PFSK-1 (cell line): ENCODE data around the gene SLC39A11.

Experiments used
- FOXP2 ChIP-seq: optimal IDR thresholded peaks from 2 replicates; pipeline ENCODE3; 2011; ENCODE audit warnings: borderline replicate concordance, control low read depth, inconsistent platforms; ENCODE audit not compliant: insufficient read depth; ENCODE audit errors: extremely low read length, extremely low read depth
- POLR2AphosphoS5 ChIP-seq: IDR thresholded peaks from 2 replicates; pipeline ENCODE4 v1.6.1; 2012; ENCODE audit warnings: low read depth, mild to moderate bottlenecking, control low read depth, low read length, moderate library complexity
- REST ChIP-seq, 2 experiments: IDR thresholded peaks; 2 replicates each; pipeline versions ENCODE4 v1.6.1 to v1.8.0; 2011 to 2012; ENCODE audit warnings: low read depth in 2 of 2, low read length in 2 of 2, control low read depth in 1 of 2, inconsistent platforms in 1 of 2, mild to moderate bottlenecking in 1 of 2, moderate library complexity in 1 of 2; ENCODE audit not compliant: insufficient read depth in 1 of 2
- SIN3A ChIP-seq: IDR thresholded peaks from 2 replicates; pipeline ENCODE4 v1.6.1; 2012; ENCODE audit warnings: mild to moderate bottlenecking, low read length, moderate library complexity, borderline replicate concordance; ENCODE audit not compliant: insufficient read depth
- TAF1 ChIP-seq: IDR thresholded peaks from 2 replicates; pipeline ENCODE4 v1.6.1; 2012; ENCODE audit warnings: low read length, control low read depth, borderline replicate concordance; ENCODE audit not compliant: insufficient read depth

The SLC39A11 gene

GRCh38 chr17:72693956-72694355 lies 398.5 kb downstream of the SLC39A11 start:
- TF ChIP-seq TAF1: no peak
- TF ChIP-seq FOXP2: no peak
- no peak for TF ChIP-seq SIN3A
- no peak for TF ChIP-seq REST (IDR thresholded peaks at IDR 0.05; ENCODE audit: insufficient read depth in 1 of 2, low read depth in 2 of 2, low read length in 2 of 2)
- TF ChIP-seq POLR2AphosphoS5: no peak

- no peak for TF ChIP-seq REST (IDR thresholded peaks at IDR 0.05; ENCODE audit: insufficient read depth in 1 of 2, low read depth in 2 of 2, low read length in 2 of 2)
- no peak for TF ChIP-seq FOXP2
These were observed 399.2 kb downstream of the SLC39A11 start for GRCh38 chr17:72693151-72693878.

GRCh38 chr17:72692676-72693075 lies 399.8 kb downstream of the SLC39A11 start:
- TF ChIP-seq TAF1 (no peak), FOXP2 (no peak), POLR2AphosphoS5 (no peak), REST (IDR thresholded peaks at IDR 0.05; ENCODE audit: insufficient read depth in 1 of 2, low read depth in 2 of 2, low read length in 2 of 2) (no peak), SIN3A (no peak)

- TF ChIP-seq SIN3A: no peak
- TF ChIP-seq POLR2AphosphoS5: no peak
- TF ChIP-seq TAF1: no peak
- TF ChIP-seq REST (IDR thresholded peaks at IDR 0.05; ENCODE audit: insufficient read depth in 1 of 2, low read depth in 2 of 2, low read length in 2 of 2): no peak
- no peak for TF ChIP-seq FOXP2
These were observed 400.9 kb downstream of the SLC39A11 start for GRCh38 chr17:72691586-72691985.

- TF ChIP-seq POLR2AphosphoS5 (no peak), REST (IDR thresholded peaks at IDR 0.05; ENCODE audit: insufficient read depth in 1 of 2, low read depth in 2 of 2, low read length in 2 of 2) (no peak), TAF1 (no peak), FOXP2 (no peak), SIN3A (no peak)
These were observed 401.5 kb downstream of the SLC39A11 start for GRCh38 chr17:72691017-72691416.
